ENCODE results near the gene ZCCHC14.

DNA sequence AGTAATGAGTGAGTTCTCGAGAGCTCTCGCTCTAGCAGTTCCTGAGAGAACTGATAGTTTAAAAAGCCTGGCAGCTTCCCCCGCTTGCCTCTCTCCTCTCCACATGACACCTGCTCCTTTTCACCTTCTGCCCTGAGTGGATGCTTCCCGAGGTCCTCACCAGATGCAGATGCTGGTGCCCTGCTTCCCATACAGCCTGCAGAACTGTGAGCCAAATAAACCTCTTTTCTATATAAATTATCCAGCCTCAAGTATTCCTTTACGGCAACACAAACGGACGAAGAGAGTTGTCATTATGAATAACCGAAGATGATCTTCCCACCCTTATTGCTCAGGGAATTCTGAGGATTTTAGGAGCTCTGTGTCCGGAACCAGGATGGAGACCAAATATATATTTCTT lies 41.9 kb upstream of the ZCCHC14 start:
- TF ChIP-seq, protein P1, sequence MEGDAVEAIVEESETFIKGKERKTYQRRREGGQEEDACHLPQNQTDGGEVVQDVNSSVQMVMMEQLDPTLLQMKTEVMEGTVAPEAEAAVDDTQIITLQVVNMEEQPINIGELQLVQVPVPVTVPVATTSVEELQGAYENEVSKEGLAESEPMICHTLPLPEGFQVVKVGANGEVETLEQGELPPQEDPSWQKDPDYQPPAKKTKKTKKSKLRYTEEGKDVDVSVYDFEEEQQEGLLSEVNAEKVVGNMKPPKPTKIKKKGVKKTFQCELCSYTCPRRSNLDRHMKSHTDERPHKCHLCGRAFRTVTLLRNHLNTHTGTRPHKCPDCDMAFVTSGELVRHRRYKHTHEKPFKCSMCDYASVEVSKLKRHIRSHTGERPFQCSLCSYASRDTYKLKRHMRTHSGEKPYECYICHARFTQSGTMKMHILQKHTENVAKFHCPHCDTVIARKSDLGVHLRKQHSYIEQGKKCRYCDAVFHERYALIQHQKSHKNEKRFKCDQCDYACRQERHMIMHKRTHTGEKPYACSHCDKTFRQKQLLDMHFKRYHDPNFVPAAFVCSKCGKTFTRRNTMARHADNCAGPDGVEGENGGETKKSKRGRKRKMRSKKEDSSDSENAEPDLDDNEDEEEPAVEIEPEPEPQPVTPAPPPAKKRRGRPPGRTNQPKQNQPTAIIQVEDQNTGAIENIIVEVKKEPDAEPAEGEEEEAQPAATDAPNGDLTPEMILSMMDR (IDR thresholded peaks at IDR 0.05) = no peak
- TF ChIP-seq POLR2A (IDR thresholded peaks at IDR 0.05) = no peak
